ENCODE results near the gene ZSCAN10. TPM values are rescaled to one million over a fixed set of nuclear protein-coding genes. Genes with fewer than 3 reads are reported as not detected.

The ZSCAN10 gene
- total and polyA plus RNA-seq, 2 of the 13 experiments (the other 11 are each of a cell fraction or from before 2014, with no cell fraction given), result not detected

- TF ChIP-seq ARID4A (CRISPR knock-in tag; IDR thresholded peaks at IDR 0.05; ENCODE audit: borderline replicate concordance) (peak; percentile 92), WIZ (CRISPR knock-in tag; IDR thresholded peaks at IDR 0.05) (0 out of 2 replicates have a peak, but pooled peaks have one; percentile 54), ELF1 (CRISPR knock-in tag; IDR thresholded peaks at IDR 0.05) (peak; percentile 89), CHD4 (IDR thresholded peaks at IDR 0.05; ENCODE audit: borderline replicate concordance, low read length) (no peak), U2AF1 (optimal IDR thresholded peaks at IDR 0.05; ENCODE audit: low read depth, low read length) (no peak), BRD4 (CRISPR knock-in tag; IDR thresholded peaks at IDR 0.05) (no peak), ZNF383 (CRISPR knock-in tag; IDR thresholded peaks at IDR 0.05; ENCODE audit: borderline replicate concordance) (no peak), MIER2 (CRISPR knock-in tag; IDR thresholded peaks at IDR 0.05) (no peak), RNF219 (CRISPR knock-in tag; IDR thresholded peaks at IDR 0.05) (no peak), TBL1XR1 (IDR thresholded peaks at IDR 0.05; ENCODE audit: borderline replicate concordance, low read length, partially characterized antibody) (no peak), ZNF598 (CRISPR knock-in tag; IDR thresholded peaks at IDR 0.05; ENCODE audit: borderline replicate concordance) (peak; percentile 55; the same call in 1 of the 2 replicates), SAFB2 (CRISPR knock-in tag; IDR thresholded peaks at IDR 0.05; ENCODE audit: borderline replicate concordance, low read depth) (no peak; the same call in none of the 2 replicates), ZNF503 (CRISPR knock-in tag; IDR thresholded peaks at IDR 0.05) (peak; percentile 20; the same call in 1 of the 2 replicates), ZGPAT (CRISPR knock-in tag; IDR thresholded peaks at IDR 0.05) (peak; percentile 68), KDM3A (CRISPR knock-in tag; IDR thresholded peaks at IDR 0.05; ENCODE audit: low read depth) (no peak), AKAP8 (CRISPR knock-in tag; IDR thresholded peaks at IDR 0.05) (peak; percentile 37; the same call in 1 of the 2 replicates), ZNF749 (CRISPR knock-in tag; IDR thresholded peaks at IDR 0.05; ENCODE audit: borderline replicate concordance) (0 out of 2 replicates have a peak, but pooled peaks have one; percentile 75)
These were observed 25.1 kb upstream of the ZSCAN10 start (continued) for GRCh38 chr16:3123986-3124886.
